Naive B cell (primary cell): ENCODE results near the gene TMEM169. TPM values are rescaled to one million over a fixed set of nuclear protein-coding genes. Genes with fewer than 3 reads are reported as not detected.

ENCODE experiments used
- polyA plus RNA-seq, 6 donors: library from polyadenylated mRNA; unstranded; fragments of 300-500 nt; fragmentation: Illumina TruSeq; gene quantifications; one replicate each; pipeline ENCODE4 v1.2.3, GENCODE V29; 2021; ENCODE audit warnings: low read depth in 6 of 6

Gene TMEM169
- polyA plus RNA-seq, 6 donors from 2014 or later, result 0.38 to 2.5 (median 1.2) TPM; not detected in 1

Other genes starting within 250 kb of the TMEM169 start
- gene MREG, start 68.4 kb upstream of the TMEM169 start, polyA plus RNA-seq, result 1 to 10 TPM in 4 of 6 donors, under 1 TPM in 1, not detected in 1; 0.95 to 3.1 (median 2.3) TPM
- gene PECR, start 110 bp upstream of the TMEM169 start, polyA plus RNA-seq, result 10 to 100 TPM; 20.7 to 37.3 (median 24.8) TPM
- gene XRCC5, start 27.4 kb downstream of the TMEM169 start, polyA plus RNA-seq, result 100 to 1,000 TPM; 245 to 322 (median 271) TPM